ENCODE results near the gene CACNA1D.

Gene CACNA1D

DNA sequence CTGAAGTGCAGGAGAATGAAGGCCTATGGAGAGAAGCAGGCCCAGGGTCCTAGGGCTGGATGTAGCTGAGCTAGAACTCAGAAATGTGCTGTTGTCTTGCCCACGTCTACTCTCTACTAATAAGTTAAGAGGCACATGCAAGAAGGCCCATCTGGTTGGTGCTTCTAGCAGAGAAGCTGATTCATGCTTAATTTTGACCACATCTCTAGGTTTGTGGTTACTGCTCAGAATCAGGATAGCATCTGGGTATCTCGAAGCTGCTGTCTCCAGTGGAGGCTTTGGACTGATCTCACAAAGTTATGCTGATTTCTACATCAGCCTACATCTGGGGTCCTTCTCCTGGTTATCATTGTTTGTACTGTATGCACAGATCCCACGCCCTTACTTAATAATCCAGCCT lies 87.3 kb downstream of the CACNA1D start:
- no peak for DNase-seq

DNA sequence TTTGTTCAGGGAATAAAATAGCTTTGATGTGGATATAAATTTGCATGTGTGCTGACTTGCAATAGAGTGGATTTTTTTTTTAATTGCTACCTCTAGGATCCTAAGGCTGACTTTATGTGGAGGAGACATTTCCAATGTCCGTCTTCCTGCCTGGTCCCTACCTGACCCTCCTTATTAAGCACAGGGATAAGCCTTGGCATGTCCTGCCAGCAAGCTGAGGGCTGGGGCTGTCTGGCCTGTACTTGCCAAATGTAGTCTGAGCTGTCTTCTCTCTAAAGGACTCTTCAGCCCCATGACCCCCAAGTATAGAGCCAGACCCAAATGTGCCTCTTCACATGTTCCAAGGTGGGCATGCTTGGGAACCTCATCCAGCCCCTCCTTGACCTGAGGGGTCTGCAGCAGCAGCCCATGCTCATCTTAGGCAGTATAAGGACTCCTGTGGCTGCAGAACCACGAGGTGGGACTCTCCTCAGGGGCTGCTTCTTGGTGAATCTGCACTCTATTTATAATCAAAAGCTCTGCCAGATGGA lies 88.8 kb downstream of the CACNA1D start:
- DNase-seq, result no peak

DNA sequence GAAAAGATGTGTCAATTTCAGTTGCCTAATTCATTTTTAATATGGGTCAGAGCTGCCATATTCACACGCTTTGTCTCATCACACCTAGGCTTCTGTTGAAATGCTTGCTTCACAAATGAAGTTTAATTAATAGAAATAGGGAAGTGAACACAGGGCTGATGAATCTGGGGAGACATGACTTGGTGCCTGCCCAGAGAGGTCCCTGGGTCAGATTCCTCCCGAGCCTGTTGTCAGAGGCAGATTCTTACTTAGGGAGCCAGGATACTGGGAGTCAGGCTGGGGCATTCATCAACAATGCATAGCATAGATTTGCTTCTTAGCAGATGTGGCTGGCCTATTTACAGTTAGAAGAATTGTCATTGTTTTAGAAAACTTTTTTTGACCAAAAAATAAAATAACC lies 90.6 kb downstream of the CACNA1D start:
- DNase-seq, result no peak

DNA sequence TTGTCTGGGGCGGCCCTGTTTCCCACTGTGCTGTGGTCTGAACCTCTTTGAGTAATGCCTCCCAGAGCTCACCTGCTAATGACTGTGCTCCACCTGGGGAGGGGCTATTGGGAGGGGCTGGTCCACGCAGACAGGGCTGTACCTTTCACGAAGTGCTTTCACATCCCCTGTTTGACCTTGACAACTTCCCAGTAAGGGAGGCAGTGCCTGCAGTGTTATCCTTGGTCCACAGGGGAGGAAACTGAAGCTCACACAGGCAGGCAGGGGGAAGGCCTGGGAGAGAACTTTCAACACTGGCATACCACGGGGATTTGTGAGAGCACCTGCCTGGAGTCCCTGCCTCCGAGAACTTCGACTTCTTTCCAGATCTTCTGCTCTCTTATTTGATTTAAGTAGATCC lies 91.2 kb downstream of the CACNA1D start:
- no peak for DNase-seq

DNA sequence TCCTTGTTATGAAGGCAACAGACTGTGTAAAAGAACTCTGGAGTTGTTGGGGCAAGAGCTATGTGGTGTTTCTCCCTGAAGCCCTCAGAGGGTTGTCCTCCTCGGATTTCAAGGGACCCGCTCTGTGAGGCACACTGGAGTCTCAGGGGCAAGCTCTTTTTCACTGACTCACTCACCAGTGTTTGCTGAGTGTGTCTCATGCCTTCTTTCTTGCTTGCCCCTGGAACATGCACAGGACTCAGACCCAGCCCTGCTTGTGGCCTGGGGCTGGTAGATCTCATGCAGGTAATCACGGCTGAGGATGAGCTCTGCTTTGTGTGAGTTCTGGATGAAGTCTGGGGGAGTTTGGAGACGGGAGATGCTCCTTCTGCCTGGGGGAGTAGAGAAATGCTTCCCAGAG lies 93.7 kb downstream of the CACNA1D start:
- no peak for DNase-seq

DNA sequence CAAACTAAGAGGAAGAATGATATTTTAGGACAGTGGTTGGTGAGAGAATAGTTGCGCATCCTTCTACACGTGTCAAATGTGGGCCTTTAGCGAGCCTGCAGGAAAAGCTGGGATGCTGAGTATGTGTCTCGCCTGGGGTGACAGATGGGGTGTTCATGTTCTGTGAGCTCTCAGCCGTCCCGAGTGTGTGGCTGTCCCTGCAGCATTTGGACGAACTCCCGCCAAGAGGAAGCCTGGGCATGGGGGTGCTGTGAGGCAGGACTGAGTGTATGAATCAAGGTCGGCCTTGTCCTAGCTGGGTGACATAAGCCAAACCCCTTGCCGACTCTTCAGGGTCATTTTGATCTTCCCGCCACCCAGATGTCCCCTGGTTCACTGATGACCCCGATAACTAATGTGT lies 94.8 kb downstream of the CACNA1D start:
- DNase-seq, result no peak

DNA sequence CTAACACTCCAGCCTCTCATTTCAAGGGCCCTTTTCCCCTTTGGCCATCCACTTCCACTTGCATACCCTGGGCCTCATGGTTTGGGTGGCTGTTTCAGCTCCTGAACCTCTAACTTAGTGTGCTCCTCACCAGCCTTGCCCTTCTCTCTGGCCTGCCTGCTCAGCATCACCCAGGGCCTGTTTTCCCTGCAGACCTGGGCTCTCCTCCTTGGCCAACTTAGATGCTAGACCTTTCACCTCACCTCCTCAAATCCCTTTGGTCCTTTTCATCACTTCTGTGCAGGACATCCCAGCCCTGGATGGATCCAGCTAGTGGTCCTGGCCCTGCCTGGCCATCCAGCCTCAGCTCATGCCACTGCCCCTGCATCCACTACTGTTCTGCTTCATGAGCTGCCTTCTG lies 95.4 kb downstream of the CACNA1D start:
- no peak for DNase-seq

DNA sequence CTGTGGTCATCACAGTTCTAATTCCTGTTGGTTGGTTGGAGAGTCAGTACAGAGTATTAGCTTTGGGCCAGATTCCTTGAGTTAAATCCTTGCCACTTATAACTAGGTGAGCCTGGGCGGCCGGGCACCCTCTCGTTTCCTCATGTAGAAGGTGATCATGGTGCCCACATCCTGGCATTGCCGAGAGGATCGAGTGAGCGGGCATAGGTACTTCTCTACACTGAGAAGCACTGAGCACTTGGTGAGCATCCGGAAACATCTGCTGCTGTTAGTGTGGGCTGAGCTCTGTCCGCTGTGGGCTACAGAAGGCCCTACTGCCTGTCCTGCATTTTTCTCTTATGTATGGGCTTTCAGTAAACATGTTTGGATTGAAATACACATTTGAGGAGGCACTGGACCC lies 96.2 kb downstream of the CACNA1D start:
- DNase-seq, result no peak

DNA sequence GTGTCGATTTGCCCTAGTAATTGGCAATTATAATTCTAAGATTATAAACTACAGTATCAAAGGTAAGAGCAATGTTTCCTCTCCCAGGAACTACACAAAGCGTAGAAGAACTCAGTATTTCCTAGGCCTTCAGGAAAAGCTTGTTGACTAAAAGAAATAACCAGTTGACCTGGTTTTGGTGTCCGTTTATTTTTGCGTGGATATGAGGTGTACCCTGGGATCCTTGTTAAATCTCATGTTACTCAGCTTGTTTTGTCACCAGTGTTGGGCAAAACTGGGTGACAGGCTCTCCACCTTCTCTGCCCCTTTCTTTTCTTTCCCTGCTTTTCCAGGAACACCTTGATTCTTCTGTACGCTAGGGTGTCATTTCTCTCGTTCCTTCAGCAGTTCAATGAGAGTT lies 97.2 kb downstream of the CACNA1D start:
- DNase-seq, result no peak

DNA sequence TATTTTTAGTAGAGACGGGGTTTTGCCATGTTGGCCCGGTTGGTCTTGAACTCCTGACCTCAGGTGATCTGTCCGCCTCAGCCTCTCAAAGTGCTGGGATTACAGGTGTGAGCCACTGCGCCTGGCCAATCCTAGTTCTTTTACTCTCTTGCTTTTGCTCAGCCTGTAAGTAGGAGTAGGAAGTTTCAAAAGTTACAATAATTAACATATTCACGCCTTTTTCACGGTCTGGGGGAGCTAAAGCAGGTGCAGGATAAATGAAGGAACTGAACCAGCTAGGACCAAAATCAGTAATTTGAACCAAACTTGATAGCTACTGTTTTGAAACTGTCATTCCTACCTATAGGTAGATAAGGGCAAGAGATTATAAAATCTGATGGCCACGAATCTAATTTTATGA lies 98.5 kb downstream of the CACNA1D start:
- no peak for DNase-seq

DNA sequence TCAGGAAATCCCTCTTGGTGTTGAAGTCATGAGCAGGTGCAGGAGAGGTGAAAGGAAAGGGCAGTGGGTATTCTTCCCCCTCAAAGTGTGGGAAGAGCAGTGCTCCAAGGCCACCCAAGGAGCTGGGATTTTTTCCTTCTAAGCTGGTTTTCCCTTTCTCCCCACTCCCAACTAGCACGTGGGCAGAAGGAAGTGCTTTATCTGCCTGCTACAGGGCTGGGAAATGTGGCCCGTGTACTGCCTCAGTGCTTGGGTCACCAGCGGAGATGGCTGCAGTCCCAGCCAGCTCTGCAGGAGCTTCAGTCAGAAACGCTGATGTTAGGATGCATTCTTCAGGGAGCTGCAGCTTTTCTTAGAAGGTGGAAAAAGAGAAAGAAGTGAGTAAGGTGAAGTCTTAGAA lies 99.2 kb downstream of the CACNA1D start:
- no peak for DNase-seq

DNA sequence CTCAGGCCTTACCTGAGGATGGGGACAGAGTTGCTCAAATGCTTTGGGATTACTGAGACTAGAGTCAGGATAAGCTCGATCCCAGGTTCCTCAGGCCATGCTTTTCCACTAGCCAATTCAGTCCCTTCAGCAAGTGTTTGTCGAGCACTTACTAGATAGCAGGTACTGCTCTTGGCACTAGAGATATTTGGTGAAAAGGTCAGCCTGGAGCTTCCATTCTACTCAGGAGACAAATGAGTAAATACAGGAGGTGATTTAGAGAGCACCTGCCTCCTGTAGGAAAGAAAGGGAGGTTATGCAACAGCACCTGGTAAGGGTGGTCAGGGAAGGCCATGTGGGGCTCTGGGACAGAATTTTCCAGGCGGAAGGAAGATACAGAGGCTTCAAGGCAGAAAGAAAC lies 99.9 kb downstream of the CACNA1D start:
- DNase-seq, result no peak

DNA sequence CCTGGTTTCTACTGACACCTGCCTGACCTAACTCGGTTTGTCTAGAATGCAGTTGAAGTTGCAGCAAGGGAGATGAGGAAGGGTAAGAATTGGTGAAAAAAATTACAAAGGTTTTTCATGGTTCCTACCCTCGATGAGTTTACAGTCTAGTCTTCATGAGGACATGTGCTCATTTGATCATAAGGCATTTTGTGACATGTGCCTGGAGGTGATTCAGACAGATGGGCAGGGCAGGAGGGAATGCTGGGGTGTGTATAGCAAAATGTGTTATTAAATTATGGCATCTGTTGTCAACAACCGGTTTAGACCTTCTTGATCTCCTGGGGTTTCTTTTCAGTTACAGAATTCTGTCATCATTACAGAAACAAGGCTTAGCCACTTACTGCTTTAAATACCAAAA lies 101.2 kb downstream of the CACNA1D start:
- no peak for DNase-seq

DNA sequence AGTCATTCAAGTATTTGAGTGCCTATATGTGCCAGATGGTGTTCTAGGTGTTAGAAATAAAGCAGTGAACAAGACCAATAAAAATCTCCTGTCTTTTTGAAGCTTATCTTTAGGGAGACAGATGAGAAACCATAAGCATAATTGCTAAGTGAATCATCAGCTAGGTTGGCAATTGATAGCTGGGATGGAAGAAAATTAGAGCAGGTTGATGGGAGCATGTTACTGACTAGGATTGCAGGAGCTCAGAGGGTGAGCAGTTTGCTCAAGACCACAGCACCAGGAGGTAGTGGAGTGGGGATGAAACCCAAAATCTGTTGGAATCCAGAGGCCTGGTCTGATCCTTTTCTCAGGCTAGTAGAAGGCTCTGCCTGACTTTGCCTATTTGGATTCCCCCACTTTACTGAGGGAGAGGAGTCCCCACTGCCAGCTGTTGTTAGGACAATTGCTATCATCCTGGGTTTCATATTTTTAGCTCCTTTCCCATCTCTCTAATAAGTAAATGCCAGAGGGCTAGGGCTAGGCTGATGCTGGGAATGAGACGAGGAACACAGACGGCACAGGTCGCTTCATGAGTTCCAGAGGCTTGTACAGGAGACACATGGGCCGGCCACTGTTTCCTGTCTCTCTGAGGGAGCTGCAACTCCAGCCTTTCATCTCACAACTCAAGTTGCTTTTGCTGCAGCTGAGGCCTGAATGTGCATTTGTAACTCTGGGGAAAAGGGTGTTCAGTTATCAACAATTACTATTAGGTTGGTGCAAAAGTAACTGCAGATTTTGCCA lies 102.9 kb downstream of the CACNA1D start:
- DNase-seq, result no peak

DNA sequence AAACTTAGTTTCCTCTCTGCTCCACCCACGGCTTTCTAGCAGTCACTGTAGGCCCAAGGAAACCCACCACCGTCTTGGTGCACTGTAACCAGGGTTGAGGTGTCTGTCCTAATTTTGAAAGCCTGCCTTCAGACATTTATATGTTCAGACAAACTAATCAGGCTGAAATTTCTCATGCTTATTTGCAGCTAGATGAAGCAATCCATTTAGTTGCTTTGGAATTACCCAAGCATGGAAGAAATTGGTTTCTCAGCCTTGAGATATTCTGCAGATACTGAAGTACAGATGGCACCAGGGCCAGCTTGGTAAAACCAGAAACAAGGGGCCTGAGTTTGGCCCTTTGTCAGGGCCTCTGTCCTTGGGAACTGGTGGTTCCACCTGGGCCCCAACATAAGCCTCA lies 105.4 kb downstream of the CACNA1D start:
- DNase-seq, result no peak

DNA sequence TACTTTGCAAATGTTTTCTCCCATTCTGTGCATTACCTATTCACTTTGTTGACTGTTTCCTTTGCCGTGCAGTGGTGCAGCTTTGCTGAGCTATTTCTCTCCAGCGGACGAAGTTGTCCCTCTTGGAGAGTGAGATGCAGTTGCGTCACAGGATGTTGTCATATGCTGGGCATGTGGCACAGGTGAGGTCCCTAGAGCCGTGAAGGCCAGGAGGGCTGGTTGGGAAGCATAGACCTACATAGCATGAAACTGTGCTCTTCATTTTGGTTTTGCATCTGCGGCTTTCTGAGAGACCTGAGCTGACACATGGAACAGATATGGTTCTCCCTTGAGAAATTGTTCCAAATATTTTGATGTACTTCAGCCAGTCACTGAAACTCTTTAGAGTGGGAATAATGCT lies 108.5 kb downstream of the CACNA1D start:
- no peak for DNase-seq

DNA sequence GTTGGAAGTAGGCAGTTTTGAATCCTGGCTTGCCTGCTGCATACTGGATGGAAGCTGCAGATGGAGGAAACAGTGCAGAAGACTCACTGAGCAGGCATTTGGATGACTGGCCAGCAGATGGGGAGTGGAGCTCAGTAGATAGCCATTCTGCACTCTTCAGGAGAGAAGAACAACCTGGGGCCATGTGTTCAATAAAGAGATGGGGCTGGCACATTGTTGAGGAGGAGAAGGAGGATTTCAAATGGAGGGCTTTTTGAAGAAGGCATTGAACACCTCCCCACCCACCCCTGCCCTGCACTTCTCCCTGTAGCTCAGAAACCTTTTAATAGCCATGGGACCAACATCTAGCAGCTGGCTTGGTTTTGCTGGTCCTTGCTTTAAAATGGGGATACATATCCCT lies 109.8 kb downstream of the CACNA1D start:
- no peak for DNase-seq

DNA sequence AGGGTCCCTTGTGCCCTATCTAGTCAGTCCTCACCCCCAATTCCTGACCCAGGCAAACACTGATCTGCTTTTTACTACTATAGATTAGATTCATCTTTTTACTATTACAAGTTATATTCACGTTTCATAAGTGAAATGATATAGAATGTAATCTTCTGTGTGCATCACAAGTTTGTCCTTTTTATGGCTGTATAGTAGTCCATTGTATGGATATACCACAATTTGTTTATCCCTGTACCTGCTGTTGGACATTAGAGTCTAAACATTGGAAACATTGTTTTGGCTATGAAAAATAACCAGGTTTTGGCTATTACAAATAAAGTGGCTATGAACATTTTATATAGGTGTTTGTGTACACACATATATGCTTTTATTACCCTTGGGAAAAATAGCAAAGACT lies 112.4 kb downstream of the CACNA1D start:
- DNase-seq, result no peak

DNA sequence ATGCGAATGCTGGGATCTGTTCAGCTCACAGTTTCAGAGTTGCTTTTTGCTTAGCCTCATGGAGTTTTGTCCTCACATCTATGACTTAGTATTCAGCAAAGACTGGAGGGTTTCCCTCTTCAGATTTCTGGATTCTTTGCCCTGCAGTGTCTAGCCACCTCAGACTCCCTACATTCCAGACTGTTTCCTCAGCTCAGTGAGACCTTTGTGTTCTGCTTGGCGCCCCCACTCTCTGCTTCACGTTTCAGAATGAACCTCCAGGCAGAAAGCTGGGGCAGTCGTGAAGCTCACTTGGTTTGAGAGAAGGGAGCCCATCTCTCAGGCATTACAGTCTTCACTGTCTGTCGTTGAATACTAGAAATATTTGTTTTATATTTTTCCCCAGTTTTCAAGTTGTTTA lies 118.1 kb downstream of the CACNA1D start:
- DNase-seq, result no peak

DNA sequence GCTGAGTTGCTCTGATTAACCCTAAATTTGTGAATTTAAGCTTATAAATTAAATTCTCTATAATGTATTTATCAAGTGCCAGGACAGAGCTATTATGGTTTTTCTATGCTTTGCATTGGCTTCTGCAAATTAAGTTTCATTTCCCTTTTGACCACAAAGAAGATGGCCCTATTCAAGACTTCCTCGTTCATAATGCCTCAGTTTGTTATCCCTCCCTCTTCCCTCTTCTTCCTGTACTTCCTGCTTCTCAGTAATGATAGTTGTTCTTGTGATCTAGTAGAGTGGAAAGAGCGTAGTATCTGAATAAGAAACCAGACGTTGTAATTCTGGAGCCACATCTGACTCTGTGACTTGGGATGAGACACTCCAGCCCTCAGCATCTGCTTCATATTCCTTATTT lies 118.7 kb downstream of the CACNA1D start:
- DNase-seq, result no peak

DNA sequence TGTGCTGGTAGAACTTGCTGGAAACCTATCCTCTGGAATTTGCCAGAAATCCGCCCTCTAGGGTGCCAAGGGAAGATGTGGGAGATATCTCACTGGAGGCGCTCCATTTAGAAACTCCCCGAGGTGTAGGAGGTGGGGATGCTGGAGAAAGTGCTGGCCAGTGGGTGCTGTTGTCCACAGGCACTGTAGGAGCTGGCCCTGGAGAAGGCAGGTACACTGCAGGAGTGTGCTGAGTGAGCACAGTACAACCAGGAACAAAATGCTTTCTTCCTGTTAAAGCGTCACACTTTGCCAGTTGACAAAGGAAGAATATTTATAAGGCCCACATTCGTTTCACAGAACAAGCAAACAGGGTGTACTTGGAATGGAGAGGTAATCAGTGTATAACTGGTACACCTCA lies 119.9 kb downstream of the CACNA1D start:
- DNase-seq, result no peak

DNA sequence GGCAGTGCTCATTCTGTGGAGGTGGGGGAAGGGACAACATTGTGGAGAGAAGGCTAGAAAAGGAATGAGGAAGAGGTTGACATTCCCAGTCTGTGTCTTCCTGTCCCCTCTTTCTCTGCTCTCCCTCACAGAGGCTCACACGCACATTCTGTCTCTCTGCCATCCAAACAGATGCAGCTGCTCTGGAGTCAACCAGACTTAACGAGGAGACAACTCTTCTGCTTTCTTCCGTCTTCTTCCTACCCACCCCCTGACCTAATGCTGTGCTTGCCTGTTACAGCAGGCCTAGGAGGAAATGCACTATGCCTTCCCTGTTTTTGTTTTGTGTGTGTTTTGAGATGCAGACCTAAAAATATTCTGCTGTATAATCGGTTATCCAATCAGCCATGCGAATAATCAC lies 121.9 kb downstream of the CACNA1D start:
- no peak for DNase-seq

DNA sequence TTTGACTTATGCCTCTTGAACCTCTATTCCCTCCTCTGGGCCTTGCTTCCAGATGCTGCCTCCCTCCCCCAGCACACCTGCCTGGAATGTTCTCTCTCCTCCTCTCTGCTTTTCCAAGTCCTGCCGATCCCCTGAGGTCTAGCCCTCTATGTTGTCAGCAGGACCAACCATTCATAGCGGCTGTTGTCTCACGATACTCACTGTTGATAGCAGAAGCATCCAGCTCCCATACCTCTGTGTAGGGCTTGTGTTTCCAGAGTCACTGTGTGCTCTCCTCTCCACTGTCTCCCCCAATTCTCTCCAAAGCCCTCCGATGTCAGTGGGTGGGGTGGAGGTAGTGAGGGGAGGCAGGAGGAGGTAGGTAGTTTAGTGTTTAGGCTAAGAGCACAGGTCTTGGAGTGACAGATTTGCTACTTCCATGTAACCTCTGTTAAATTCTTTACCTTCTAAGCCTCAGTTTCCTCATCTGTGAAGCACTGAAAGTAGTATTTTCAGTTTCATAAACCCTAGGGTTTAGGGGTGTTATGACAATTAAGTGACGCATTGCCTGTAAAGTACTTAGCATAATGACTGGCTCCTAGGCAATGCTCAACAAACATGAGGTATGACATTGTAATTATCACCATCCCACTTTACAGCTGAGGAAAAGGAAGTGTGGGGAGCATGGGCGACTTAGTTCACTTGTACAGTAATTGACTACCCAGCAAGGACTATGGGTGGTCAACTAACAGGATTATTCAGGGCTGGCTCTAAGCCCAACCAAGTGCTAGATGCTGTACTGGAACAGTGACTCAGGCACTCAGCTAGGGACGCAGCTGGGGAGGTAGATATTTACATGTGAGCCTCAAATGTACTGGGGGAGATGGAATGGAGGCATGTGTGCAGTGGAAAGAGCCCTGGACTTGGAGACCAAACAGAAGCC lies 122.8 kb downstream of the CACNA1D start:
- DNase-seq, result no peak

DNA sequence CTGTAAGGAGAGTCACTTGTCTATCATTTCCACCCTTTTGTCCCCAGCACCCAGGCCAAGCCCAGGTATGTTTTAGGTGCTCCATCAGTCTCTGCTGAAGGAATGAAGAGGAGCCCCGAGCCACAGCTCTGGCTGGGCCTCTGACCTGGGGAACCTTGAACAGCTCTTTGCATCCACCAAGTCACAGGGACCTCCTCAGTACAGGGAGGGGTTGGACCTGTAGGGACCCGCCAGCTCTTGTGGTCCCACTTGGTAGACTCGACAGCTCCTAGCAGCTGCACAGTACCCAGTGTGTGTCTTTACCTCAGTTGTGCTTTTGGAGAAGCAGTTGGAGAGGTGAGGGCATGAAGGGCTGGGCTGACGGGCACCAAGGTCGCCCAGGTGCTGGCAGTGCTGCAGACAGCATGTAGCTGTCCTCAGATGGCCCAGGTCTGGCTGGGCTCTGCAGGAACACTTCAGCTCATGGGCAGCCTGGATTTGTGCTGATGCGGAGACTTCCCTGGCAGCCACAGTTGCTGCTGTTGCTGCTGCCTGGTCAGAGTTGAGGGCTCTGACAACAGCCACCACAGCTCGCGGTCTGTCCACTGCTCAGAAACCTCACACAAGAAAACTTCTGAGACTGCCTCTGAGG lies 123.6 kb downstream of the CACNA1D start:
- no peak for DNase-seq
